GM12878 (cell line): ENCODE measurements around the gene SIRT2. TPM values are rescaled to one million over a fixed set of nuclear protein-coding genes. Genes with fewer than 3 reads are reported as not detected.

Source experiments
- ATAC-seq: fragments of 200-7000 bp; cut with Tn5 transposase; 3 replicates; pipeline ENCODE4 v1.9.1; 2020; ENCODE audit warnings: mild to moderate bottlenecking, moderate library complexity
- BruUV-seq: library from RNA; stranded (reverse); fragments of 400-500 nt; replicated peaks from 2 replicates; lab custom pipeline; 2021; lab: Mats Ljungman, UMichigan
- CTCF ChIA-PET: fragments of 300-600 bp; sonication (Branson Sonifier 250); formaldehyde crosslinking; extraction: SDS; loops from one replicate; lab custom pipeline; 2021; ENCODE audit warnings: inconsistent platforms; lab: Yijun Ruan, JAX
- POLR2A ChIA-PET: fragments of 350-600 bp; formaldehyde crosslinking; extraction: SDS; loops from one replicate; lab custom pipeline; 2021; ENCODE audit warnings: inconsistent platforms; lab: Charles Lee
- RAD21 ChIA-PET: fragments of 300-600 bp; sonication (Branson Sonifier 250); formaldehyde crosslinking; loops from one replicate; lab custom pipeline; 2023; ENCODE audit warnings: antibody characterized with exemption; ENCODE audit not compliant: unreplicated experiment; lab: Charles Lee
- SMC1A ChIA-PET: fragments of 300-600 bp; sonication (Branson Sonifier 250); formaldehyde crosslinking; loops from one replicate; lab custom pipeline; 2023; ENCODE audit not compliant: unreplicated experiment, uncharacterized antibody; lab: Charles Lee
- DNase-seq: peaks from one replicate; pipeline ENCODE4 v3.0.0-alpha.2; 2011; ENCODE audit warnings: low read depth, low spot score
- FAIRE-seq: peaks from 3 replicates; lab custom pipeline; 2011; peaks lifted over from hg19 to GRCh38; lab: Jason Lieb, UNC
- H2AFZ ChIP-seq: 2 replicates; pipeline ENCODE4 v1.6.0; 2011; ENCODE audit warnings: low read depth, low read length, control low read depth; ENCODE audit not compliant: control insufficient read depth
- H3K27ac ChIP-seq: 2 replicates; pipeline ENCODE4 v1.5.1; 2011; ENCODE audit warnings: control low read depth; ENCODE audit not compliant: control insufficient read depth, insufficient read depth
- H3K27me3 ChIP-seq, 2 experiments: replicated peaks in 1 of 2; 2 replicates each; pipeline versions ENCODE4 v1.6.0 to v1.6.1; 2011; ENCODE audit warnings: low read length in 1 of 2; ENCODE audit not compliant: control insufficient read depth in 2 of 2, insufficient read depth in 2 of 2
- H3K36me3 ChIP-seq, 2 experiments: 2 replicates each; pipeline ENCODE4 v1.5.1; 2011; ENCODE audit warnings: low read length in 1 of 2; ENCODE audit not compliant: control insufficient read depth in 2 of 2, insufficient read depth in 2 of 2
- H3K4me1 ChIP-seq: 2 replicates; pipeline ENCODE4 v1.6.1; 2011; ENCODE audit warnings: mild to moderate bottlenecking, low read length, moderate library complexity, mixed read lengths; ENCODE audit not compliant: control insufficient read depth, insufficient read depth
- H3K4me2 ChIP-seq: 2 replicates; pipeline ENCODE4 v1.6.0; 2011; ENCODE audit warnings: control low read depth; ENCODE audit not compliant: control insufficient read depth, insufficient read depth
- H3K4me3 ChIP-seq: fragments of 200-600 bp; sonication (generic); 2 replicates; pipeline ENCODE4 v1.5.1; 2016
- H3K79me2 ChIP-seq: 2 replicates; pipeline ENCODE4 v1.6.0; 2011; ENCODE audit warnings: low read length; ENCODE audit not compliant: control insufficient read depth, insufficient read depth
- H3K9ac ChIP-seq: 2 replicates; pipeline ENCODE4 v1.8.0; 2011; ENCODE audit warnings: low read length, control low read depth, mixed read lengths; ENCODE audit not compliant: control insufficient read depth, insufficient read depth
- H3K9me3 ChIP-seq: replicated peaks from 3 replicates; pipeline ENCODE4 v1.5.1; 2011; ENCODE audit warnings: mild to moderate bottlenecking, low read length; ENCODE audit not compliant: control insufficient read depth, insufficient read depth
- H4K20me1 ChIP-seq: 2 replicates; pipeline ENCODE4 v1.6.0; 2011; ENCODE audit not compliant: control insufficient read depth, insufficient read depth
- CHD1 ChIP-seq: IDR thresholded peaks from 2 replicates; pipeline ENCODE4 v1.6.1; 2012; ENCODE audit warnings: low read depth, low read length, improper control_type of control experiment
- CREB1 ChIP-seq: IDR thresholded peaks from 2 replicates; pipeline ENCODE4 v1.6.1; 2012; ENCODE audit warnings: low read depth, mild to moderate bottlenecking, inconsistent platforms
- RUNX3 ChIP-seq: IDR thresholded peaks from 2 replicates; pipeline ENCODE4 v1.6.1; 2012; ENCODE audit warnings: low read length, inconsistent platforms
- TARDBP ChIP-seq: IDR thresholded peaks from 2 replicates; pipeline ENCODE4 v1.6.1; 2016; ENCODE audit warnings: borderline replicate concordance
- ZNF384 ChIP-seq: IDR thresholded peaks from 2 replicates; pipeline ENCODE4 v1.6.1; 2012; ENCODE audit warnings: low read depth, mild to moderate bottlenecking, low read length, improper control_type of control experiment, borderline replicate concordance
- ZSCAN29 ChIP-seq: fragments of 450-650 bp; IDR thresholded peaks from 2 replicates; pipeline ENCODE4 v1.6.1; 2017; ENCODE audit warnings: mild to moderate bottlenecking, moderate library complexity
- in situ Hi-C: fragments of 300-500 bp; cut with MboI; formaldehyde crosslinking; loops from 9 replicates; pipeline ENCODE4 v1.14.3; 2018; ENCODE audit warnings: mixed read lengths
- intact Hi-C: fragments of 100-400 bp; cut with micrococcal nuclease; formaldehyde crosslinking; loops from one replicate; pipeline ENCODE4 v1.14.2; 2022; ENCODE audit not compliant: unreplicated experiment
- polyA plus RNA-seq, 11 experiments: library from polyadenylated mRNA; depleted of rRNA in 4 of 11; unstranded in 6 of 11; stranded (reverse) in 5 of 11; fragments of >200 nt; fragmentation: Nextera tagmentation in 4 of 11; fragmentation: Illumina TruSeq in 1 of 11; extraction: Ambion mirVana in 4 of 11; extraction: Trizol in 1 of 11; gene quantifications; 1 replicate in 1 of 11; 2 replicates in 10 of 11; pipeline versions ENCODE4 v1.2.1 to v1.2.3, GENCODE V29; 2011 to 2016; ENCODE audit warnings: inconsistent platforms in 2 of 11, missing spikeins in 2 of 11, low read depth in 1 of 11
- total RNA-seq, 4 experiments: library from RNA; depleted of rRNA in 3 of 4; stranded (reverse); fragments of >200 nt in 3 of 4; fragmentation: Illumina TruSeq in 1 of 4; extraction: Trizol in 1 of 4; gene quantifications; 2 replicates each; pipeline versions ENCODE4 v1.2.1 to v1.2.3, GENCODE V29; 2013 to 2021
- TF ChIP-seq, protein P1 (sequence below): IDR thresholded peaks from 2 replicates; pipeline ENCODE4 v1.6.1; 2011; ENCODE audit warnings: low read depth, mild to moderate bottlenecking, low read length, moderate library complexity, borderline replicate concordance; ENCODE audit errors: extremely low read depth
- TF ChIP-seq, protein P2 (sequence below): IDR thresholded peaks from 2 replicates; pipeline ENCODE4 v1.6.1; 2012; ENCODE audit warnings: mild to moderate bottlenecking, low read depth, low read length
- TF ChIP-seq, protein P3 (sequence below): IDR thresholded peaks from 2 replicates; pipeline ENCODE4 v1.6.1; 2012; ENCODE audit warnings: improper control_type of control experiment, low read depth, low read length; ENCODE audit not compliant: insufficient replicate concordance
- TF ChIP-seq, protein P4 (sequence below): fragments of 150-350 bp; IDR thresholded peaks from 2 replicates; pipeline ENCODE4 v1.6.1; 2014; ENCODE audit warnings: mild to moderate bottlenecking, low read depth, low read length

SIRT2 gene
- total and polyA plus RNA-seq, 10 of the 15 experiments (the other 5 are each of a cell fraction or from before 2014, with no cell fraction given), result 1.4 to 38.7 (median 24.1) TPM

DNA sequence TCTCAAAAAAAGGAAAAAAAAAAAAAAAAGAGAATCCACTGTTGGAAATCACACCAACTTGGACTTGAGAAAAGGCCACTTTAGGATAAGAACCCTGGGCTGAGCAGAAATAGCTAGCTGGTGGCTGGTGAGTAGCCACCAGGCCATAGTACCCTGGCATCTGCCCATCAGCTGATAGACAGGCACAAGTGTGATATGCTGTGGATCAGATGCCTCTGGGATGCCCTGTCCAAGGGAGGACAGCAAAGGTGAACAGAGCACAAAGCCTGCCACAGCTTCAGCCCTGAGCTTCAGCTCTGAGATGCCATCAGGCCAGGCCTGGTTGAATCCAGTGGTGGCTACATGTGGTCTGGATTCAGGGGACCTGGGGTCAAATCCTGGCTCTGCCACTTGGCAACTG, 8.7 kb downstream of the SIRT2 start:
- Histone ChIP-seq H3K27ac (no peak overlapping the region), H3K4me1 (no peaks in the 10 kb centered on the region), H3K9me3 (no peaks in the 10 kb centered on the region), H3K79me2 (no peaks in the 10 kb centered on the region), H3K36me3 (no peaks in the 10 kb centered on the region; a peak in 1 of 4 replicates), H3K4me2 (no peak overlapping the region), H4K20me1 (no peaks in the 10 kb centered on the region), H3K27me3 (no peaks in the 10 kb centered on the region), H2AFZ (no peak overlapping the region), H3K9ac (no peak overlapping the region), H3K4me3 (no peak overlapping the region)
- no TSS peak for BruUV-seq
- in situ Hi-C loops (no loop called here), intact Hi-C loops (no loop called here)
- ATAC-seq (no peak), DNase-seq (no peak), FAIRE-seq (no peak)
- TF ChIP-seq TARDBP (no peak), CREB1 (no peak), ZSCAN29 (no peak), RUNX3 (no peak), ZNF384 (no peak), CHD1 (no peak)
- TF ChIP-seq, protein P1, sequence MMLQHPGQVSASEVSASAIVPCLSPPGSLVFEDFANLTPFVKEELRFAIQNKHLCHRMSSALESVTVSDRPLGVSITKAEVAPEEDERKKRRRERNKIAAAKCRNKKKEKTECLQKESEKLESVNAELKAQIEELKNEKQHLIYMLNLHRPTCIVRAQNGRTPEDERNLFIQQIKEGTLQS, result no peak
- TF ChIP-seq, protein P2, sequence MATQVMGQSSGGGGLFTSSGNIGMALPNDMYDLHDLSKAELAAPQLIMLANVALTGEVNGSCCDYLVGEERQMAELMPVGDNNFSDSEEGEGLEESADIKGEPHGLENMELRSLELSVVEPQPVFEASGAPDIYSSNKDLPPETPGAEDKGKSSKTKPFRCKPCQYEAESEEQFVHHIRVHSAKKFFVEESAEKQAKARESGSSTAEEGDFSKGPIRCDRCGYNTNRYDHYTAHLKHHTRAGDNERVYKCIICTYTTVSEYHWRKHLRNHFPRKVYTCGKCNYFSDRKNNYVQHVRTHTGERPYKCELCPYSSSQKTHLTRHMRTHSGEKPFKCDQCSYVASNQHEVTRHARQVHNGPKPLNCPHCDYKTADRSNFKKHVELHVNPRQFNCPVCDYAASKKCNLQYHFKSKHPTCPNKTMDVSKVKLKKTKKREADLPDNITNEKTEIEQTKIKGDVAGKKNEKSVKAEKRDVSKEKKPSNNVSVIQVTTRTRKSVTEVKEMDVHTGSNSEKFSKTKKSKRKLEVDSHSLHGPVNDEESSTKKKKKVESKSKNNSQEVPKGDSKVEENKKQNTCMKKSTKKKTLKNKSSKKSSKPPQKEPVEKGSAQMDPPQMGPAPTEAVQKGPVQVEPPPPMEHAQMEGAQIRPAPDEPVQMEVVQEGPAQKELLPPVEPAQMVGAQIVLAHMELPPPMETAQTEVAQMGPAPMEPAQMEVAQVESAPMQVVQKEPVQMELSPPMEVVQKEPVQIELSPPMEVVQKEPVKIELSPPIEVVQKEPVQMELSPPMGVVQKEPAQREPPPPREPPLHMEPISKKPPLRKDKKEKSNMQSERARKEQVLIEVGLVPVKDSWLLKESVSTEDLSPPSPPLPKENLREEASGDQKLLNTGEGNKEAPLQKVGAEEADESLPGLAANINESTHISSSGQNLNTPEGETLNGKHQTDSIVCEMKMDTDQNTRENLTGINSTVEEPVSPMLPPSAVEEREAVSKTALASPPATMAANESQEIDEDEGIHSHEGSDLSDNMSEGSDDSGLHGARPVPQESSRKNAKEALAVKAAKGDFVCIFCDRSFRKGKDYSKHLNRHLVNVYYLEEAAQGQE, result no peak
- TF ChIP-seq, protein P3, sequence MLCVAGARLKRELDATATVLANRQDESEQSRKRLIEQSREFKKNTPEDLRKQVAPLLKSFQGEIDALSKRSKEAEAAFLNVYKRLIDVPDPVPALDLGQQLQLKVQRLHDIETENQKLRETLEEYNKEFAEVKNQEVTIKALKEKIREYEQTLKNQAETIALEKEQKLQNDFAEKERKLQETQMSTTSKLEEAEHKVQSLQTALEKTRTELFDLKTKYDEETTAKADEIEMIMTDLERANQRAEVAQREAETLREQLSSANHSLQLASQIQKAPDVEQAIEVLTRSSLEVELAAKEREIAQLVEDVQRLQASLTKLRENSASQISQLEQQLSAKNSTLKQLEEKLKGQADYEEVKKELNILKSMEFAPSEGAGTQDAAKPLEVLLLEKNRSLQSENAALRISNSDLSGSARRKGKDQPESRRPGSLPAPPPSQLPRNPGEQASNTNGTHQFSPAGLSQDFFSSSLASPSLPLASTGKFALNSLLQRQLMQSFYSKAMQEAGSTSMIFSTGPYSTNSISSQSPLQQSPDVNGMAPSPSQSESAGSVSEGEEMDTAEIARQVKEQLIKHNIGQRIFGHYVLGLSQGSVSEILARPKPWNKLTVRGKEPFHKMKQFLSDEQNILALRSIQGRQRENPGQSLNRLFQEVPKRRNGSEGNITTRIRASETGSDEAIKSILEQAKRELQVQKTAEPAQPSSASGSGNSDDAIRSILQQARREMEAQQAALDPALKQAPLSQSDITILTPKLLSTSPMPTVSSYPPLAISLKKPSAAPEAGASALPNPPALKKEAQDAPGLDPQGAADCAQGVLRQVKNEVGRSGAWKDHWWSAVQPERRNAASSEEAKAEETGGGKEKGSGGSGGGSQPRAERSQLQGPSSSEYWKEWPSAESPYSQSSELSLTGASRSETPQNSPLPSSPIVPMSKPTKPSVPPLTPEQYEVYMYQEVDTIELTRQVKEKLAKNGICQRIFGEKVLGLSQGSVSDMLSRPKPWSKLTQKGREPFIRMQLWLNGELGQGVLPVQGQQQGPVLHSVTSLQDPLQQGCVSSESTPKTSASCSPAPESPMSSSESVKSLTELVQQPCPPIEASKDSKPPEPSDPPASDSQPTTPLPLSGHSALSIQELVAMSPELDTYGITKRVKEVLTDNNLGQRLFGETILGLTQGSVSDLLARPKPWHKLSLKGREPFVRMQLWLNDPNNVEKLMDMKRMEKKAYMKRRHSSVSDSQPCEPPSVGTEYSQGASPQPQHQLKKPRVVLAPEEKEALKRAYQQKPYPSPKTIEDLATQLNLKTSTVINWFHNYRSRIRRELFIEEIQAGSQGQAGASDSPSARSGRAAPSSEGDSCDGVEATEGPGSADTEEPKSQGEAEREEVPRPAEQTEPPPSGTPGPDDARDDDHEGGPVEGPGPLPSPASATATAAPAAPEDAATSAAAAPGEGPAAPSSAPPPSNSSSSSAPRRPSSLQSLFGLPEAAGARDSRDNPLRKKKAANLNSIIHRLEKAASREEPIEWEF, result no peak
- TF ChIP-seq, protein P4, sequence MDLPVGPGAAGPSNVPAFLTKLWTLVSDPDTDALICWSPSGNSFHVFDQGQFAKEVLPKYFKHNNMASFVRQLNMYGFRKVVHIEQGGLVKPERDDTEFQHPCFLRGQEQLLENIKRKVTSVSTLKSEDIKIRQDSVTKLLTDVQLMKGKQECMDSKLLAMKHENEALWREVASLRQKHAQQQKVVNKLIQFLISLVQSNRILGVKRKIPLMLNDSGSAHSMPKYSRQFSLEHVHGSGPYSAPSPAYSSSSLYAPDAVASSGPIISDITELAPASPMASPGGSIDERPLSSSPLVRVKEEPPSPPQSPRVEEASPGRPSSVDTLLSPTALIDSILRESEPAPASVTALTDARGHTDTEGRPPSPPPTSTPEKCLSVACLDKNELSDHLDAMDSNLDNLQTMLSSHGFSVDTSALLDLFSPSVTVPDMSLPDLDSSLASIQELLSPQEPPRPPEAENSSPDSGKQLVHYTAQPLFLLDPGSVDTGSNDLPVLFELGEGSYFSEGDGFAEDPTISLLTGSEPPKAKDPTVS, result no peak
- ChIA-PET RAD21 (no interaction called here), POLR2A (interaction anchor here (0.6 kb wide), 1 partner anchor 659 kb away, joined by 3 read pairs; no protein-coding TSS in a partner anchor), SMC1A (no interaction called here), CTCF (interaction anchor here (5.8 kb wide), 1 partner anchor 13 kb away, joined by 62 read pairs; the partner anchor contains the start of gene RINL)
